SW 1271 (cell line): ENCODE results near the gene FOXK1.

ENCODE experiments used
- DNase-seq, 2 experiments: peaks; one replicate each; lab custom pipeline; 2025; lab: John Stamatoyannopoulos, UW

FOXK1 gene

DNA sequence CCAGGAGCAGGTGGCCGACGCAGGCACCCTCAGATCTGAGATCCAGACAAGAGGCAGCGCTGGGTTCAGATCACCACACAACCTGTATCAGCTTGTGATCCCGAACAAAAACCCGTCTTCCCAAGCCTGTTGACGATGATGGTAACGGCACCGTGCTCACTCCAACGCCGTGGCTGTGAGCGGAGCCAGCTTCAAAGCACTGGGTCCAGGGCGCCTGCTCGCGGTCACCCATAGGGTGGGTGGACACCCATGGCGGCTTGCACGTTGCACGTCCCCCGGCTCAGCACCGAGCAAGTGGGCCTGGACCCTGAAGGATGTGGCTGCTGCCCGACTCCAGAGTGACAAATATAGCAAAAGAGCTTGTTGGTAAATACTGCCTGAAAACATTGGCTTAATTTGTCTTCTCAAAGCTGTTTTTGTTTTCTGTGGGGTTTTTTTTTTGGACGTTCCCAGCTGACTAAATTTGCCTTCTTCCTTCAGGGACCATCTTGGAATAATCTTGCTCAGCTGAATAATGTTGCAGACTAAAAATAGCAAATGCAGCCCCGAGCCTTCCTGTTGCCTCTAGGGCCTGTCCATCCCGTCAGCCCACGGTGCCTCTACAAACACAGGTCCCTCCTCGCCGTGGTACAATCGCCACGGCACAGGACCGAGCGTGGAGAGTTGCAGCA is 41.0 kb downstream of the FOXK1 start:
- DNase-seq, result no peak

DNA sequence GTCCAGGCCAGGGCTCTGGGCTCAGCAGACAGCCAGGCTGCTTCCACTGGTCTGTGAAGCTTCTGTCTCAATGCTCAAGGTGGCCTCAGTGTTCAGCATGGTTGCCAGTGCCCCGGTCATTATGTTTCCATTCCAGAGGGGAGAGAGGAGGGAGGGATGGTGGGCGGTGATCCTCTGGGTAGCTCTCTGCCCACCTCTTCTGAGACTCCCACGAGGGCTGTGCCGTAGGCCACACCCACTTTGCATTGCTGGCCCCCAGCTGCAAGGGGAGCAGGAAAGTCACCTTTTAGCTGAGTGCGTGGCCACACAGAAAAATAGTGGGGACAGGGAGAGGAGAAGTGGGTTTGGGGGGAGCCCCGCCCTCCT is 42.5 kb downstream of the FOXK1 start:
- peak in 1 of 2 experiments; percentile 35 for DNase-seq

DNA sequence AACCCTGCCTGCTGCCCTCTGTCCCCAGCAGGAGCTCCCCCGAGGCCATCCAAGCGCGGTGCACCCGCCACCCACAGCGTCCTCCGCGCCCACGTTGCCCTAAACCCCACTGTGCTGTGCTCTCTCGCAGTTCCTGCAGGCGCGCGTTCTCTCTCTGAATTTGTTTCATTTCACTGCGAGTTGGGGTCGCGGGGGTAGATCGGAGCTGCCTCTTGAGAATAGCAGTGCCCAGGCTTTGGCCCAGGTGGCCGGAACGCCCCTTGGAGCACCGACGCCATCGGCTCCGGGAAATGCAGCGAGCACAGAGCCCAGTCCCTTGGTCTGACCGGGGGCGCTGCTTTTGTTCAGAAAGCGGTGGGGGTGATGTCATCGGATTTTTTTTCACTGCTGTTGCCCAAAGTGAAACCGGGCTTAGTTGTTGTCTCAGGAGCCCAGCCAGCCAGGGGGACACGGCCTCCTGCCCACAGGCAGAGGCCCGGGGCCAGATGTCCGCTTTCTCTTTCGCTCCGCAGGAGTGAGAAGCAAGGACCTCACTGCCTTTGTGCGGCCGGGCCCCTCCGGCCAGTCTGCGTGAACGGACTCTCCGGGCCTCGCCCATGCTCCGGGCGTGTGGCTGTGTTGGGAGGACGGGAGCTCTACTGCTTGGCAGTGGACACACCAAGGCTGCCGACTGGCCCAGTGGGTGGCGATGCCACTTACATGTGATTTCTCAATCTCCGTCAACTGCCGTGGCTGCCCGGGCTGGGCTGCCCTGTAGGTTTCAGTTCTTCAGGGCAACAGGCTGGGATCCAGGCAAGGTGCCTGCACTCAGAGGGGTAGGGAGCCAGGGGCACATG is 43.1 kb downstream of the FOXK1 start:
- peak in 1 of 2 experiments; percentile 75 for DNase-seq

DNA sequence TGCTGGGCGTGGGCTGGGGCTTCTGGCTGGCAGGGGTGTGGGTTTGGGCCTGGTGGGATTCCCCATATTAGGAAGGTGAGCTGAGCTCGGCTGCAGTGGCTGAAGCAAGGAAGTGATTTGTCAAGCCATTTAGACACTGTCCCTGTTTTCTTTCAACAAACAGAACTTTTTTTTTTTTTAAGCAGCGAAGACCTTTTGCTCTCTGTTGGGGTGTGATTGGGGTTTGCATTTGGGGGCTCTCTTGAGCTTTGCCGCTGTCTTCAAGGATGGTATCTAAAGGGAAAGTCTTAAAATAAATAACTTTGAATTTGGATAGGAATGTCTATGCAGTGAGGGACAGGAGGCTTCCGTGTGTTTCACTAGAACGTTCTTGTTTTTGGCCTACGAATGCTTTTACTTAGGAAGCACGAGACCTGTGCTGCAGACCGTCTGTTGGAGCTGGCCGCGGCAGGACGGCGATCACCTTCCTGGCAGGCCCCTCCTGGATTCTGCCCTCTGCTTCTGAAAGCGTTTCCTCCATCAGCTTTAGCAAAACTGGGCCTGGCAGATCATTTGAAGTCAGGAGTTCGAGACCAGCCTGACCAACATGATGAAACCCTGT is 43.9 kb downstream of the FOXK1 start:
- no peak for DNase-seq

DNA sequence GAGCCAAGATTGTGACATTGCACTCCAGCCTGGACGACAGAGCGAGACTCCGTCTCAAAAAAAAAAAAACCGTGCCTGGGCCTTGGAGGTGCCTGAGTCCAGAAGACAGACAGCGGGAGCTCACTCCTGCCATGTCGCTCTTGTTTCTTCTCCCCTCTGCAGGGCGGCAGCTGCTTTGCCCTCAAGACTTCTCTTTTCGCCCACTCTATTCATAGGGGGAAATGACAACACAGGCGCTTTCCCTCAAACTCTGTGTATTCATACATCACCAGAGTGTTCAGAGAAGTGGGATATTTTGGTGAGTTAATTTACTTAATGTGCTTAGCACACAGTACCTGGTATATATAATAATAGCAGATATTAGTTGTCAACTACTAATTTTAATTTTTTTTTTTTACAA is 44.5 kb downstream of the FOXK1 start:
- DNase-seq, result no peak

DNA sequence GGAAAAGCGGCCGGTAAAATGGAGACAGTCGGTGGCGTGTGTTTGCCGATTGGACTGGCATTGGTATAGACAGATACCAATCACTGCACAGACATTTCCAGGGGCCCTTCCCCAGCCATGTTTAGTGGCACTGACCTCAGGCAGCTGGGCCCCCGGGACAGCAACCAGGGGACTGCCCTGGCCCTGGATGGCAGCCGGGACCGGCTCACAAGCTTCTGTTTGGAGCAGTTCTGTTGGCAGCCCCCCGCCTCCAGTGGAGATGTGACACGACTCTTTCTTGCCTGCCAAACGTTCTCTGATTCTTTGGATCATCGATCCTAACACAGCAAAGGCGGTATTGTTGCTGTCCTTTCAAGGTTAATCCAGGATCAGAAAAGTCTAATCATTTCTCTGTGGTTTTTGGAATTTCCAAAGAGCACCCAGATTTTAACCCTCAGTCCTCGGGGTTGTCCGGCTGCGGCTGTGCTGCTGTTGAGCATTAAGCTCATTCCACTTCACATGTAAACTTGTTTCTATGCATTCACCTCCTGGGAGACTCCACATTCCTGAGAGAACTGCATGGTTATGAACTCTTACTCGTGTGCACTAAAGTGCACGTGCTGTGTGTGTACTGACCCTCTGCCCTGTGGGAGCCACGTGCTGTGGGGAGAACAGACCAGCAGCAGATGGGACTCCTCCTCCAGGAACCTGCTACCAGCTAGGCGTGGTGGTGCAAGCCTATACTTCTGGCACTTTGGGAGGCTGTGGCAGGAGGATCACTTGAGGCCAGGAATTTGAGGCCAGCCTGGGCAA is 46.0 kb downstream of the FOXK1 start:
- DNase-seq, result no peak

DNA sequence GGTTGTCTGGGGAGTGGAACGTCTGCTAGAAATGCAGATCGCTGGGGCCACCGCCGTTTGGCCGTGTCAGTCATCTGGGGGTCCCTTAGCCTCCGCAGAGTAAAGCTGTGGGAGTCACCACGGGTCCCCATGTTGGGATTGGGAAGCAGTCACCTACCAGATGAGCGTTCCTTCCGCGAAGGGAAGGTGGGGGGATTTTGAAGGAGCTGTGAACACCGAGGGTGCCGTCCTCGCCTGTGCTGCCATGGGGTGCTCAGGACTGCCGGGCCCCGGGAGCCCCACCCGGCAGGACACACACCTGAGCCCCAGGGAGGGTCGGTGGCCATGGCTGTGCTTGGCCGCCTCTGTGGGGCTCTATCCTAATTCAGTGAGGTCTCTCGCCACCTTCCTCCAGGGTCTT is 47.2 kb downstream of the FOXK1 start:
- no peak for DNase-seq

DNA sequence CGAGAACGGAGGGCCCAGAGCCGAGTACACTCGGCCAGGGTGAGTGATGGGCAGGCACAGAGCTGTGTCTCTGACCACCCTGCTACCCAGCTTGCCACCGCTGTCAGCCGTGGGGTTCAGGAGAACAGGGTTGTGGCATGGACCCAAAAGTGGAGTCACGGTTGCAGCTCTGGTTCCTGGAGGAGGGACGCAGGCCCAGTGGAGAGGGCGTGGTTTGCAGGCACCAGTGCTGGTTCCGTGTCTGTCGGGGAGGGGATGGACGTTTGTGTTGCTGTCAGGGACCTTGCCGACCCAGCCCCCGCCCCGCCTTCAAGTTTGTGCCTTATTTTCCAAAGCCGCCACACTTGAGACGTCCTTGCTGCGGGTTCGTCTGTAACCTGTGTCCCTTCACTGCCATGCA is 48.2 kb downstream of the FOXK1 start:
- no peak for DNase-seq

DNA sequence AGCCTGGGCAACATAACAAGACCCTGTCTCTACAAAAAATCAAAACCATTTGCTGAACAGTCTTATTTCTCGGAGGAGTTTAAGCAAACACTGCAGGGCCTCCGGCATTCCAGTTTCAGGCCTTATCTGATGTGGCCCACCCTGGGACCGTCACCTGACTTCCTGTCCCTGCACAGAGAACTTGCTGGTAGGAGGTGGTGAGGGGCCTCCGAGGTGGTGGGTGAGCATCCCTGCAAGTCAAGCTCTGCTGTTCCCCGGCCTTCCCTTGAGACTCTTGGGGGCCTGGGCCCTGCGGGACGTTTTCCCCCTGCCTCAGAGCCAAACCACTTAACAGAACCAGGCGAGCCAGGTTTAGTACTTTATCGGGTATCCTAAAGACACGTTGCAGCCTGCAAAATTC is 48.9 kb downstream of the FOXK1 start:
- no peak for DNase-seq

DNA sequence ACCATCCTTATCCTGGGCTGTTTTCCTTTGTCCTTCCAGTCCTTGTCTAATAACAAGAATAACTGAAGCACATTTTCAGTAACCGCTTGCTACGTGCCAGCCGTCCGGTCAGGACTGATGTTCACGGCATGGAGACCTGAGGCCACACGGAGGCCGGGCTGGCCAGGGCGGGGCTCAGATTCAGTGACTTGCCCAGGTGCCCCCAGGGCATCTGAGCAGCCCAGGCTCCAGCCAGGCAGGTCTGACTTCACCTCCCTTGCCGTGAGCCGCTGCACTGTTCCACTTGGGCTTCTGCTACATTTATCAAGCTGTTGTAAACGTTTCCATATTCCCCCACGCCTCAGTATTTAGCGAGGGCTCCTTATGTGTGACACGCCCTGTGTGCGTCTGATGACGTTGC is 49.7 kb downstream of the FOXK1 start:
- no peak for DNase-seq

DNA sequence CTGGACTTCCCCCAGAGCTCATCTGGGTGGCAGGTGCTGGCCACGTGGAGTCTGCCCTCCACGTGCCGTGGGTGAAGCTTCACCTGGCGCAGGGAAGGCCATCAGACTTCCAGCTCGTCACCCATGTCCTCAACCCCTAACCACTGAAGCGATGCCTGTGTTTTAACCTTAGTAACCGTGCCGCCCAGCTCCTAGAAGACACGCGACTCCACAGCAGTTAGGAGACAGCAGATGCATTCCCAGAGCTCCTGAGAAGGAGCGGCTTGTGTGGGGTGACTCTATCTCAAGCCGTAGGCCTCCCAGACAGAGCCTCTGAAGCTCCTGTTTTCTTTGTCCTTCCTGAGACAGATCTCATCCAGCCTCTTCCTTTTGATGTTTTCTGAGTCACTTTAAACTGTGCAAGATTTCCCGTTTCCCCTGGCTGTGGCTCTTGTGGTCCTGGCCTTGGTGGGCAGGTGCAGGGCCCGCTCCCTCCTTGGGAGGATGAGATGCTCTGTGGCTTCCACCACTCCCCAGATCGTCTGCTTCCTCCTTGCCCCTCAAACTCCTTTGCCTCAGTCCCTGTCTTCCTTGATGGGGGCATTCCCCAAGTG is 51.9 kb downstream of the FOXK1 start:
- no peak for DNase-seq

DNA sequence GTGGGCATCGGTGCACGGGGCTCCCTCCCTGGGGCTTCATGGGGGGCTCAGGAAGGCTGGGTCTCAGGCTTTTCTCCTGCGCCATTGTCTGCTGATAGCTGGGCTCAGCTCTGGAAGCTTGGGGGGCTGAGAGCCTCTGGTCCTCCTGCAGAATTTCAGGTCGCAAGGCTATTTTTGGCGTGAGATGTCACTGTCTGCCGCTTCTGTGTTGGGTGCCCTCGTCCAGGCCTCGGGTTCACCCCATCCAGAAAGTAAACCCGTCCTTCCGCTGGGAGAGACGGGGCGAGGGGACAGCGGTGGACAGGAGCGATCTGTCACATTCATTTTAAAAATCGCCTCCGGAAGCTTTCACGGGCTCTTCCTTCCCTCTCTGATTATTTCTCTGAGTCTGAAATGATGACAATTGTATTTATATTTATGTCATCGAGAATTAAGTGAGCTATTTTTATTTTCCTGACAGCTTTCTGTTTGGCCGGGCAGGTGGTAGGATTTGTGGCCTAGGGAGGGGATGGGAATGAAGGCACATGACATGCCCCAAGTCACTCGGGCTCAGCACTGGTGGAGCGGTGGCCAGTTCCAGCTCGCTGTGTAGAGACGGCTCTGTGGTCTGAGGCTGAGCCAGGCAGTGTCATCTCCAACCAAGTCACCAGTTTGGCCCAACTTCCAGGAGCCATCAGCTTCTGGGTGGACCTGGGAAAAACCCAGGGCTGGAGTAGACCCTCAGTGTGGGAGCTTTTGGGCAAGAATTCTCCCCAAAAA is 52.7 kb downstream of the FOXK1 start:
- DNase-seq, result no peak

DNA sequence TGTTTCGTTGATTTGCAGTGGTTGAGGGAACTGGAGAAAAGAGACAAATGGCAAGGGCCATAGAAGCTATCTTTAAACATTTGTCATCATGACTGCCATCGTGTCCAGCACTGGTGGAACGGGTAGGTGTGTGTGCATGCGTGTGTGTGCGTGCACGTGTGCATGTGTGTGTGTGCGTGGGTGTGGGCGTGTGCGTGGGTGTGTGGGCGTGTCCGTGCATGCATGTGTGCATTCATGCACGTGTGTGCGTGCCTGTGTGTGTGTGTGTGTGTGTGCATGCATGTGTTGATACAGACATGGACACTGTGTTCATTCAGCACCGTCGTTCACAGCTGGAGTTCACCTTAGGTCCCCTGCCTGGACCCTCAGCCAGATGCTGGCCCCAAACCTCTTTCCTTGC is 55.2 kb downstream of the FOXK1 start:
- no peak for DNase-seq

DNA sequence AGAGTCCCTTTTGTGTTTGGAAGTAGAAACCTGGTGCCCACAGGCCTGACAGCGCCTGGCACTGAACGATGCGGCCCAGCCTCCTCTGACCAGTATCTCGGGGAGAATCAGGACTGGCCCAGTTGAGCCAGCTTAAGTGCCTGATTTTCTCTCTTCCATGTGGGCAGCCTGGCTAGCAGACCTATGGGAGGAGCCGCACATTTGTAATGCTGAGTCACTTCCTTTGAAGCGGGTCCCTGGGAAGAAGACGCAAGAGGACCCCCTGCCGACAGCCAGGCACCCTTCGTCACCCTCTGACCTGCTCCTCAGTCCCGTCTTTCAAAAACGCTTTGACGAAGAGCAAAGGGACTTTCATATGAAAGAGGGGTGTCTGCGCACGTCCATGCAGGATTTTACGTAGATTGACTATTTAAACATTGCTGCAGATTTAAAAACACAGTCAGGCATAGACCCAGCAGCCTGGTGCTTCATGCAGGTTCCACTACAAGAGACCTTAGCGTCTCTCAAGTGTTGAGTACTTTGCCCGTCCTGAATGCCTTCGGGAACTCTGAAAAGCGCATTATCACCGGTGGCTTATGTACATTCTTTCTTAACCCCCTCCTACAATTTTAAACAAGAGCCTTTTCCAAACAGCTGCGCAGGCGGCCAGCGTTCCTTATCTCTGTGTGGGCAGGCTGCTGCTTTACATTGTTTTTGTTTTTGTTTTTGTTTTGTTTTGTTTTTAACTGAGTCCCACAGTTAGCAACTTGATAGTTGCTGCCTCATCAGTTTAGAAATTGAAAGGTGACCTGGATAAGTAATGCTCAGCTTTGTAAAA is 56.8 kb downstream of the FOXK1 start:
- peak; percentile 88 to 93 for DNase-seq

DNA sequence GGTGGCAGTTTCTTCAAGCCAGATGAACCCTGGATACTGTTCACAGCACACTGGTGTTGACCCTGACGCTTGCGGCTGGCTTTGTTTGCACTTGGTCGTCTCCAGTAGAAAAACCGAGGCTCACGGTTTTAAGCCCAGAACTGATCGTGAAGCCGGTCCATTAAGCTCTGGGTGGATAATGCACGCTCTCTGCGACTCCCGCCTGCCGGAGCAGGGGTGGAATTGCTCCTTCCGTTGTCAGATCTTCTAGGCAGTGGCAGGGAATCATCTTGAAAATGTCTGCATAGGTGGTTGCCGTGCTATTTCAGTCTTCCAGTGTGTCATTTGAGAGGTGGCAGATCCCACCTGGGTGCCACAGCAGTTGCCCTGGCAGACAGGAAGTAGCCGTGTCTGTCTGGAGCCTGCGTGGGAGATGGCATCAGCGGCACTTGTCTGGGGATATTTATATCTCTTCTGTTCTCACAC is 57.5 kb downstream of the FOXK1 start:
- peak in 1 of 2 experiments; percentile 26 for DNase-seq

DNA sequence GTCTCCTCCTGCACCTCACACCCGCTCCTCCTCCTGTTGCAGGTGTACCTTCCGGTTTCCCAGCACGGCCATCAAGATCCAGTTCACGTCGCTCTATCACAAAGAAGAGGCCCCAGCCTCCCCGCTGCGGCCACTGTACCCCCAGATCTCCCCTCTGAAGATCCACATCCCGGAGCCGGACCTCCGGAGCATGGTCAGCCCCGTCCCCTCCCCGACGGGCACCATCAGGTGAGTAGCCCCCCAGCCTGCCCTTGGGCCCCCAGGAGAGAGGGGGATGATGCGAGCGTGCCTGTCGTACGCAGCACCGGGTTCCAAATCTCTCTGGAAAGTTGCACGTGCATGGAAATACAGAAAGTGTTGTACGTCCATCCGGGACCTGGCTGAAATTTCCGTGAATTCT is 58.7 kb downstream of the FOXK1 start:
- DNase-seq, result no peak

DNA sequence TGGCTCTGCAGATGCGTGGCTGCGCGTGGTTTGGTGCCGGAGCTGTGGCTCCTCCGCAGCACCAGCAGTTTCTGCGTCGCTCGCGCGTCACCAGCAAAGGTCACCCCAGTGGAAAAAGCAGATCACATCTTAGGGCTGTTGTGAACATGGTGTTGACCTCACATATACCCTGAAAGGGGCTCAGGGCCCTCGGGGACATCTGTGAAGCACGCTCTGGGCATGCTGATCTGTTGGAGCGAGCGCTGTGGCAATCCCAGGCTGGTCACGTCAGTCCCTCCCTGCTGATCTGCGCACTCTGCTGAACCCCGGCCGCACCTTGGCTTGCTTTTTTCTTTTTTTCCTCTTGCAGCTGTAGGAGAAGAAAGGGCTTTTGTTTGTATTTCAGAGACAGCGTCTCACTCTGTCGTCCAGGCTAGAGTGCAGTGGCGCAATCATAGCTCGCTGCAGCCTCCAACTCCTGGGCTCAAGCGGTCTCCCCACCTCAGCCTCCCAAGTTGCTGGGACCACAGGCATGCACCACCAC is 60.0 kb downstream of the FOXK1 start:
- no peak for DNase-seq

DNA sequence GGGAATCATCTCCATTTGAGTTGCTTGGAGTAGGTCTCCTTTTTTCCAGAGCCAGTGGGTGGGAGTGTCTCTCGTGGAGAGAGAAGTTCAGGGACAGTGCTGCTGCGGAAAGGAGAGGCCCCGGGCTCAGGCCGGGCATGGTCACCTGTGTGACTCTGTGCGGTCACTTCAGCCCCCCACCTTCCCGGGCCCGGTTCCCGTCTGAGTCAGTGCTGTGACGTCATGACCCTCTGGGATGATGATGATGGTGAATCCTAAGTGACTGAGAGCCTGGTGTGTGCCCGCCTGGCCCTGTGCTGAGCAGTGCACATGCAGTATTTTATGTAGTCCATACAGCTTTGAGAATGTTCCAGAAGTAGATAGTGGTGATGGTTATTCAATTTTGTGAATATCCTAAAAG is 60.8 kb downstream of the FOXK1 start:
- no peak for DNase-seq

DNA sequence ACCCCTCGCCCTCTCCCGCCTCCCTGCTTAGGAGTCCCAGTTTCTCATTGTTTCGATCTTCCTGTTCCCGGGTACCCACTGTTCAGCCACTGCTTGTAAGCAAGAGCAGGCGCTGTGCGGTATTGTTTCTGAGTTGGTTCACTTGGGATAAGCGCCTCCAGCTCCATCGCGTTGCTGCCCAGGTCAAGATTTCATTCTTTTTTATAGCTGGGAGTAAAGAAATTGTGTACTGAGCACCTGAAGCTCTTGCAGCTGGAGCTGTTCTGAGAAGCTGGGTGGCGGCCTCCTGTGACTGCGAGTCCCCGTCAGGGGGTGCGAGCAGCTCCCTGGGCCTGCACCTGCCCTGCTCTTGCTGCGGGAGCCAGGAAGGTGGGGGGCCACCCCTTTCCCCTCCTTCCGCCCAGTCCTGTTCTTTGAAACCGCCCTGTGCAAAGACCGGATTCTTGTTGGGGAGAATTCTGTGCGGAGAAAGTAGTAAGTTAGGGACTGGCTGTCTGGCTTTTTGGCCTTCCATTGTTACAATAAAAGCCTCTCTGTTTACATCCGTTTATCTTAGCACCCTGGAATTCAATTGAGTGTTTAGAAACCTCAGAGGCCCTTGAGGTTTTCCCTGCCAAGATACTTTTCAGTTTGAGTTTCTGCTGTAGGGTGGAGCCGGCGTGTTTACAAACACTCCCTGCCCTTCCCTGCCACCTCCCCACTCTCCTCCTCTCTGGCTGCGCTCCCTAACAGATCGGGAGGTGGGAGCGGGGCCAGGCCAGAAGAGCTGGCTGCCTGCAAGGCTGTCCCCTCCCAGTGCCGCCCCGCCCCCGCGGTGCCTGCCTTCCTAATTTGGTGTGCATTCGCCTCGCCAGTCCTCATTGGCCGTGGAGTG is 62.5 kb downstream of the FOXK1 start:
- peak; percentile 97 to 99 for DNase-seq
